Glutamatergic neuron (in vitro differentiated cells): ENCODE data around the gene CCL7. TPM values are rescaled to one million over a fixed set of nuclear protein-coding genes. Genes with fewer than 3 reads are reported as not detected.

Experiments
- DNase-seq: peaks from one replicate; pipeline ENCODE4 v3.0.0; 2022
- H3K27ac Mint-ChIP-seq: one replicate; pipeline ENCODE4 v1.8.0; 2020; ENCODE audit warnings: mild to moderate bottlenecking, mixed read lengths, inconsistent platforms; ENCODE audit not compliant: unreplicated experiment
- H3K27me3 Mint-ChIP-seq: one replicate; pipeline ENCODE4 v1.8.0; 2020; ENCODE audit warnings: mild to moderate bottlenecking, moderate library complexity, mixed read lengths, inconsistent platforms; ENCODE audit not compliant: unreplicated experiment
- H3K36me3 Mint-ChIP-seq: one replicate; pipeline ENCODE4 v1.8.0; 2020; ENCODE audit warnings: mild to moderate bottlenecking, mixed read lengths, inconsistent platforms; ENCODE audit not compliant: unreplicated experiment
- H3K4me1 Mint-ChIP-seq: one replicate; pipeline ENCODE4 v1.8.0; 2020; ENCODE audit warnings: mild to moderate bottlenecking, low read depth, mixed read lengths, inconsistent platforms; ENCODE audit not compliant: unreplicated experiment
- H3K4me3 Mint-ChIP-seq: one replicate; pipeline ENCODE4 v1.8.0; 2020; ENCODE audit warnings: mild to moderate bottlenecking, mixed read lengths, inconsistent platforms; ENCODE audit not compliant: unreplicated experiment
- H3K9me3 Mint-ChIP-seq: one replicate; pipeline ENCODE4 v1.8.0; 2020; ENCODE audit warnings: mild to moderate bottlenecking, moderate library complexity, mixed read lengths, inconsistent platforms; ENCODE audit not compliant: unreplicated experiment
- total RNA-seq: library from RNA; stranded (reverse); fragmentation: NEBNext Ultra II Directional; extraction: Animal tissue kit (Norgen Biotek cat#: 25700); gene quantifications from one replicate; pipeline ENCODE4 v1.2.1, GENCODE V29; 2021; ENCODE audit not compliant: unreplicated experiment
- TF ChIP-seq, protein P1 (sequence below): fragments of 200-600 bp; sonication (generic); IDR thresholded peaks from one replicate; pipeline ENCODE4 v1.5.0; 2021; ENCODE audit not compliant: partially characterized antibody, unreplicated experiment

CCL7 gene
- total RNA-seq, 1 donor from 2014 or later, result not detected

DNA sequence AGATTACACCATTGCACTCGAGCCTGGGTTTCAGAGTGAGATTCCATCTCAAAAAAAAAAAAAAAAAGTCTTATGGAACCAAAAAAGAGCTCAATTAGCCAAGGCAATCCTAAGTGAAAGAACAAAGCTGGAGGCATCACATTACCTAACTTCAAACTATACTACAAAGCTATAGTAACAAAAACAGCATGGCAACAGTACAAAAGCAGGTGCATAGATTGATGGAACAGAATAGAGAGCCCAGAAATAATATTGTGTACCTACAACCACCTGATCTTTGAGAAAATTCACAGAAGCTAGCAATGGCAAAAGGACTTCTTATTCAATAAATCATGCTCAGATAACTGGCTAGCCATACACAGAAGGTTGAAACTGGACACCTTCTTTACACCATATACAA is 39.7 kb upstream of the CCL7 start:
- Mint-ChIP-seq H3K4me3 (no peak overlapping the region), H3K9me3 (peaks cover 5% of the 10 kb centered on the region), H3K36me3 (peaks cover 5% of the 10 kb centered on the region), H3K27ac (no peak overlapping the region), H3K4me1 (peaks cover 2% of the 10 kb centered on the region), H3K27me3 (peaks cover 1% of the 10 kb centered on the region)
- no peak for DNase-seq
- TF ChIP-seq, protein P1, sequence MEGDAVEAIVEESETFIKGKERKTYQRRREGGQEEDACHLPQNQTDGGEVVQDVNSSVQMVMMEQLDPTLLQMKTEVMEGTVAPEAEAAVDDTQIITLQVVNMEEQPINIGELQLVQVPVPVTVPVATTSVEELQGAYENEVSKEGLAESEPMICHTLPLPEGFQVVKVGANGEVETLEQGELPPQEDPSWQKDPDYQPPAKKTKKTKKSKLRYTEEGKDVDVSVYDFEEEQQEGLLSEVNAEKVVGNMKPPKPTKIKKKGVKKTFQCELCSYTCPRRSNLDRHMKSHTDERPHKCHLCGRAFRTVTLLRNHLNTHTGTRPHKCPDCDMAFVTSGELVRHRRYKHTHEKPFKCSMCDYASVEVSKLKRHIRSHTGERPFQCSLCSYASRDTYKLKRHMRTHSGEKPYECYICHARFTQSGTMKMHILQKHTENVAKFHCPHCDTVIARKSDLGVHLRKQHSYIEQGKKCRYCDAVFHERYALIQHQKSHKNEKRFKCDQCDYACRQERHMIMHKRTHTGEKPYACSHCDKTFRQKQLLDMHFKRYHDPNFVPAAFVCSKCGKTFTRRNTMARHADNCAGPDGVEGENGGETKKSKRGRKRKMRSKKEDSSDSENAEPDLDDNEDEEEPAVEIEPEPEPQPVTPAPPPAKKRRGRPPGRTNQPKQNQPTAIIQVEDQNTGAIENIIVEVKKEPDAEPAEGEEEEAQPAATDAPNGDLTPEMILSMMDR, result no peak

DNA sequence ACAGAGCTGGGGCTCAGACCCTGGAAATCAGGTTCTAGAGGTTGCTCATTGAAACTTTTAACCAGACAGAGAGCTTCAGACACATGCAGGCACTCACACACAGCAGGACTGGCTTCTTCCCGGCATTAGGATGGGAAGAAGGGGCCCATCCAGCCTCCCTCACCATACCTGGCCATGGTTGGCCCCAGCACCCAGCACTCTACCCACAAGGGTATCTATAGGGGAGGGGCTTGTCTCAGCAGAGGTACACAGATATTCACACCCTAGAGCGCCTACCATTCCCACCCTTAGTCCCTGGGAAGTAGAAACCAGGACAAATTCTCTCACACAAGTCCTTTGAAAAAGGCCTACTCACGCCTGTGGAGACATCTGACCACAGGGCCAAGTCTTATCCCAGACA is 35.4 kb upstream of the CCL7 start:
- no peak overlapping the region for H3K27ac Mint-ChIP-seq
- TF ChIP-seq, protein P1, result no peak
- no peaks in the 10 kb centered on the region for H3K36me3 Mint-ChIP-seq
- no peak for DNase-seq
- peaks cover 5% of the 10 kb centered on the region for H3K9me3 Mint-ChIP-seq
- peaks cover 5% of the 10 kb centered on the region for H3K27me3 Mint-ChIP-seq
- H3K4me1 Mint-ChIP-seq, result peaks cover 9% of the 10 kb centered on the region
- H3K4me3 Mint-ChIP-seq, result no peak overlapping the region

DNA sequence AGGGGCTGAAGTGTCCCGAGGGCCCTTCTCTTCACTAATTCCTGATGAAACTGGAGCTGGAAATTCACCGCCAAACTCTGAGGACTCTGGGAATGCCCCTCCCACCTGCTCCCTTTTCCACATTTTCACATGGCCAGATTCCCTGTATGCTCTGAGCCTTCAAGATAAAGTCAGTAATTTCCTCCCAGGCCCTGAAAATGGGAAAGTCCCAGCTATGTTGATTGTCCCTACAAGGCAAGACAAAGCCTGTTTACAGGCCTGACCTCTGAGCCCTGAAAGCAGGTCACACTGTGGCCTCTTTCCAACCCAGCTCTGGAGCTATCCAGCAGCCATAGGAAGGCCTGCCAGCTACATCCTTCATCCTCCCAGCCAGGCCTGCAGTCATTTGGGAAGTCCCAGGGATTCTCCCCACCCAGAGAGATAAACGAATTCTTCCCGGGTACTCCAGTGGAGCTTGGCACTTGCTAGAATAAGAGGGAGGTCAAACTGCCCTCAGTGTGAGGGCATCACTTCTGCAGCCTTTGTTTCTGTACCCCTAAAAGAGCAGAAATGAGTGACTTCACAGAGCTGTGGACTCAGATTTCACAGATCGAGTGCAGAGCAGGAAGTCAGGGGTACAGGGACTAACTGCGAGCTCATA is 34.5 kb upstream of the CCL7 start:
- Mint-ChIP-seq H3K36me3 (no peaks in the 10 kb centered on the region), H3K4me3 (no peak overlapping the region), H3K4me1 (peaks cover 9% of the 10 kb centered on the region), H3K9me3 (peaks cover 5% of the 10 kb centered on the region), H3K27ac (no peak overlapping the region), H3K27me3 (peaks cover 8% of the 10 kb centered on the region)
- TF ChIP-seq, protein P1, result no peak
- no peak for DNase-seq

DNA sequence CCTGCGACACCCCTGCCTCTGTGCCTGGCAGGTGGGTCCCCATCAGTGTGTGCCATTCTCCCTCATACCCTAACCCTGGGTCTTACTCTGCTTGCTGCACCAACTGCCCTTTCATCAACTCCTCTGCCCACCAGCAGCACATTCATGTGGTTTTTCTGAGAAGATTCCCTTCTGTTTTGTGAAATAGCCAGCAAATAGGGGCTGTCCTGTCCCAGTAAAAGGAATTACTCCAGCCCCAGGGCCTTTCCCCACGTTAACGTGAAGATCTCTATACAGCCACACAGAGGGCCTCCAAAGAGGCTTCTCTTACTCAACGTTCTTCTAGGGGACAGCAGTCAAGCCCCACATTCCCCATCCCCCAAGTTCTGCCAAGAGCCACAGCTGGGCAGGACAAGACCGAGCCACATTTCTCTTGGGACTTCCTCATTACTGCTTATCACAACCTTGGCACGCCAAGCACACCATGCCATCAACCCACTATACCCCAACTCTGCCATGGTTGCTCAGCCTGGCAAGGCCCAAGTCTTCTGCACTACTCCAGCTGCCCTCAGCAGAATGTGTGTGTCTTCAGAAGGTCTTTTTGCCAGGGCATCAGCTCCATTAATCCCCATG is 33.6 kb upstream of the CCL7 start:
- no peaks in the 10 kb centered on the region for H3K36me3 Mint-ChIP-seq
- H3K4me1 Mint-ChIP-seq, result peaks cover 9% of the 10 kb centered on the region
- TF ChIP-seq, protein P1, result no peak
- H3K27ac Mint-ChIP-seq, result no peak overlapping the region
- H3K9me3 Mint-ChIP-seq, result peaks cover 1% of the 10 kb centered on the region
- DNase-seq, result no peak
- H3K27me3 Mint-ChIP-seq, result peaks cover 8% of the 10 kb centered on the region
- H3K4me3 Mint-ChIP-seq, result no peak overlapping the region

DNA sequence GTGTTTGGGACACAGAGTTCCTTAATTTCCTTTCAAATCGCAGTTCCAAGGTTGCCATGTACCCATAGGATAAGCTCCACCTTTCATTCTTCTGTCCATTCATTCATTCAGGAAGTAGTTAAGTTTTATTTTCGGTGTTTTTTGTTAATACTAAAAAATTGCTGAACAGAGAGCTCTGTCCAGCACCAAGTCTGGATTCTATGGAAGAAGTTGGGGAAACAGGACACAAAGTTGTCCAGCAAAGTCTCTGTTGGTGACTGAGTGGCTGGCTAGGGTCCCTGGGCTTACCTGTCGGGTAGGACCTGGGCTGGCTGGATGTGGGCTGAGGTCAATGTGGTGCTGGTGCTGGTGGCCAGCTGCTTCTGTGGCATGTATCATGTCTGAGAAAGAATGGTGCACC is 32.6 kb upstream of the CCL7 start:
- DNase-seq, result no peak
- Mint-ChIP-seq H3K9me3 (peaks cover 1% of the 10 kb centered on the region), H3K4me1 (peaks cover 9% of the 10 kb centered on the region), H3K36me3 (no peaks in the 10 kb centered on the region), H3K4me3 (no peak overlapping the region), H3K27ac (no peak overlapping the region), H3K27me3 (peaks cover 7% of the 10 kb centered on the region)
- TF ChIP-seq, protein P1, result no peak
